Effector CD8-positive, alpha-beta T cell (primary cell): ENCODE results near the gene PARM1.

Experiments
- DNase-seq: peaks from one replicate; lab custom pipeline; 2025; lab: John Stamatoyannopoulos, UW
- total RNA-seq, 4 experiments: gene quantifications; one replicate each; lab custom pipeline; 2026; lab: John Stamatoyannopoulos, UW

The PARM1 gene, protein sequence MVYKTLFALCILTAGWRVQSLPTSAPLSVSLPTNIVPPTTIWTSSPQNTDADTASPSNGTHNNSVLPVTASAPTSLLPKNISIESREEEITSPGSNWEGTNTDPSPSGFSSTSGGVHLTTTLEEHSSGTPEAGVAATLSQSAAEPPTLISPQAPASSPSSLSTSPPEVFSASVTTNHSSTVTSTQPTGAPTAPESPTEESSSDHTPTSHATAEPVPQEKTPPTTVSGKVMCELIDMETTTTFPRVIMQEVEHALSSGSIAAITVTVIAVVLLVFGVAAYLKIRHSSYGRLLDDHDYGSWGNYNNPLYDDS
- total RNA-seq, result 0 to 0.18 (median 0) reads per million in 4 experiments

DNA sequence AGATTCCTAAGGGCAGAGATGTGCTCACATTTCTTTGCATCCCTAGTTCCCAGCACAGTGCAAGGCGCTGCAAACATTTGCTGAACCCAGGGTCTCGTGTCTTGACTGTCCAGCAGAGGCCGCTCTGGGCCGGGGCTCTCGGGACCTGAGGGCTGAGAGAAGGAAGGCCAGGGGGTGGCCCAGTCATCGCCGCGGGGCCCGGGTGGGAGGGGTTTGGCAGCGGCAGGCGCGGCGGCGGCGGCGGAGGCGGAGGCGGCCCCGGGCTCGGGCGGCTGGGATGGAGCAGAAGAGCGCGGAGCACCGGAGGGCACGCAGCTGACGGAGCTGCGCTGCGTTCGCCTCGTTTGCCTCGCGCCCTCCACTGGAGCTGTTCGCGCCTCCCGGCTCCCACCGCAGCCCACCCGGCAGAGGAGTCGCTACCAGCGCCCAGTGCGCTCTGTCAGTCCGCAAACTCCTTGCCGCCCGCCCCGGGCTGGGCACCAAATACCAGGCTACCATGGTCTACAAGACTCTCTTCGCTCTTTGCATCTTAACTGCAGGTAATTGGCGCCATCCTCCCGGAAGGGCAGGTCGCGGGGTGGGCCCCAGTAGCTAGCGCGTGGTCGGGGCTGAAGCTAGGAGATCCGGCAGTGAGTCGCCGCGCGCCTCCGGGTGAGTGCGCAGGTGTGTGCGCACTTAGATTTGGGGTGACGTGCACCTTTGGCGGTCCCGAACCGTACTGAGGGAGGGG, at the start of gene PARM1:
TSS of gene PARM1 (plus strand) at position 285 of the 730 bp plus-strand sequence. CDS start at position 497, 212 bp downstream.
- no peak for DNase-seq

DNA sequence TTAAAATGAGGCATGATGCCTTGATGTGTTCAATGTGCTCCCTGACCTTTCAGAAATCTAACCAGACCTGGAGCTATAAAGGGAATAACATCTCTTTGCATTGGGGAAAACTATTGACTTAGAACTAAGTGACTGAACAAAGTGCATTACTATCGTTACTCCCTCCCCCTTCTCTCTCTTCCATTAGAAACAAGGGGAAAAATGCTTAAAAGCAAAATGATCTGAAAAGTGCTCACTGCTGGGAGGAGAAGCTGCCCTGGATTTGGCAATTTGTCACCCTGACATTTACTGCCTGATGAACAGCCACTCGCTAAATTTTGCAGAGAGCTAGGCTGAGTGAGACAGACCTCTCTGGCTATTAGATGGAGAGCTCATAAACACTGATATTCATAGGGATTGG, 48.6 kb upstream of the PARM1 start:
- DNase-seq, result no peak

DNA sequence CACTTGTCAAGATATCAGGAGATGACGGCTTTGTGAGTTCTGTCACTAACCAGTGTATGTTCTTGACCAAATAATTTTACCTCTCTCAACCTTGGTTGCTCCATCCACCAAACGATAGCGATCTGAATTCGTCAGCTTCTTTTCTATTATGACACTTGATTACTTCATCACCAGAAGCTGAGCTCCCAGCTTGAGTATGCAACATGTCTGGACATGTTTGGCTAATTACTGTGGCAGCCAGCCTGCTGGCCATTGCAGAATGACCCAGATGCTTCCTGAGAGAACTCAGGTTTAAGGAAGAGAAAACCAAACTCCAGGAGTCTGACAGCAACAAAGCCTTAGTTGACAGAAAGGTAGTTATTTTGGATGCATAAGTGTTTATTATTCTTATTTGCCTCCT, 46.4 kb upstream of the PARM1 start:
- DNase-seq, result no peak

DNA sequence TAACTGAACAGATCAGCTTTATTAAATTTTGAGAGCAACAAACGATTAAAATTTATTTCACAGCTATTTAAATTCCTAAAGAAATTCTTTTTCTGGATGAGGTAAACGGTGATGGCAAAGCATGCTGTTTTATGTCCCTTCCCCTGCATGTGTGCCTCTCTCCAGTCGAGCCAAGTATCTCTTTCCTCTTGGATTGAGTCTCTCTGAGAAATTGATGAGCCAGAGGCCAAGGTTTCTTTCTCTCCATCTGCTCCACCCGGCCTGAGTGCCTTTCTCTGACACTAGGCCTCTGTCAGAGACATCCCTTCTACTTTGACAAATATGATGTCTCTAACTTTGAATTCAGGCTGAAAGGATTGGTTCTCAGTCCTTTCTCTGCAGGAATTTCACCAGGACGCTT, 42.6 kb upstream of the PARM1 start:
- DNase-seq, result no peak

DNA sequence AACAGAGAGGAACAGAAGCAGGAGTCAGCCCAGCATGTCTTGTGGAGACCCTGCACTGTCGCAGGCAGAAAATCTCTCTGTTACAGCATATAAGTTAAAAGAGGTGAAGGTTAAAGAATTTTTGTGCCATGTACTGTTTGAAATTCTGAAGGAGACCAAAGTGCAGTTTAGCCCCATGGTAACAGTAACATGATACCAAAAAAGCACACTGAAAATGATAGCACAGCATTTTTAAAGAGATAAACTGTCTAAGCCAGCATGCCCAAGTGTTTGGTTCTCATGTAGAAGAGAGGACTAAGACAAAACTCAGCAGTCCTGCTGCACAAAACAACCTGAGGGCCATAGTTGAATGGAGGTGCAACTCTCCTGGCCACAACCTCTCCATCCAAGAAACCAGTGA, 41.9 kb upstream of the PARM1 start:
- no peak for DNase-seq

DNA sequence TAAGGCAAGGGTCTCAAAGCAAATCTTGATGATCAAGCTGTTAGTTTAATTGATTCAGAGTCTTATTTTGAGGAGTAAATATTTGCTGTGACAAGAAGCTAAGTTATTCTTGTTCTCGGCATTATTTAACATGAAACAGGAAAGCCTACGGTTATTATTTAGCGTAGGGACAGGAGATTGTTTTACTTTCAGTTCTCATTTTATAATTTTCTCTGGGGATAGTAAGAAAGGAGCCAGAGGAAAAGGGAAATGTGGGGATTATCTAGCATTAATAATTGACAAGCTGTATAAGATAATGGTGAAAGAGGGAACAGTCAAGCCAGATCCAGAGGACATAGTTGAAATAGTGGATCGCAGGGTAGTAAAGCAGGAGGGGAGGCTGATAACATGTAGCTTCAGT, 39.7 kb upstream of the PARM1 start:
- no peak for DNase-seq

DNA sequence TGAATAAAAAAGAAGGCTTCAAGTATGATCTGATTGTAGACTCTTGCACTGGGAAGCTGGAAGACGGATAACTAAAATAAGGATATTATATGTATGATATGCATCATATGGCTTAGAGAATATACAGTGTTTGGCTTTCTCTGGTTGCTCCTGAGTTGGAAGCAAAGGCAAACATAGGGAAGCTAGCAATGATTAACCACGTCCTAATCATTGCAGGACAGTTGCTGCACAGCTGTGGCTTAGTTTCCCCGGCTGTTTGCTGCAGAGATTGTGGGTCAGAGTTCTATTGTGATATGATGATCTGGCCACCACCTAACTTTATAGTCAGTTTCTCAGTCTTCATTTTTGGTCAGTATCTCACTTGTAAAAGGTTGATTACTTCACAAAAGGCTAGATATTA, 36.3 kb upstream of the PARM1 start:
- DNase-seq, result no peak

DNA sequence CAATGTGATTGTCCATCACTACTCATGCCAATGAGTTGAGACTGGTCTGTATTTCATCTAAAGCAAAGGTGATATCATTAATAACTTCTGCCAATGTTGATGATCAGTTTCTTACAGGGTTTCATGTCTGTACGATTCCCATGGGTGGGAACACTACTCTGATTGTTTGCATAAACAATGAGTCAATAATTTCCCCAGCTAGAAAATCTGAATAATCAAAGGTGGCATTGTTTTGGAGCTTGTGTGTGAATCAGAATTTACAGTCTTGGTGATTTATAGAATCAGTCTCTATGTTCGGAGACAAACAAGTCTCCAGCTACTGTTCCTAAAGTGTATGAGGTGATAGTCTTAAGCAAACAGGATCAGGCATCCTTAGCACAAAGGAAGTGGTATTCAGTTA, 35.5 kb upstream of the PARM1 start:
- DNase-seq, result no peak

DNA sequence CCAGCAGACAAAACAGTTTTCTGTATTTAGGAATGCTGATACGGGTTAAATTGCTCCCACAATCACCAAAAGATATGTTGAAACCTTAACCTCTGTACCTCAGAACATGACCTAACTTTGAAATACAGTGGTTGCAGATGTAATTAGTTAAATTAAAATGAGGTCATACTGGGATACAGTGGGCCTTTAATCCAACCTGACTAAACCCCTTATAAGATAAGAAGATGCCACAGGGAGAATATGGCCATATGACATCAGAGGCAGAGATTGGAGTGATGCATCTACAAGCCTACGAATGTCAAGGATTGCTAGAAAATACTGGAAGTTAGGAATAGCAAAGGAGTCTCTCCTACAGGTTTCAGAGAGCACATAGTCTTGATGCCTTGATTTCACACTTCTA, 32.1 kb upstream of the PARM1 start:
- DNase-seq, result no peak

DNA sequence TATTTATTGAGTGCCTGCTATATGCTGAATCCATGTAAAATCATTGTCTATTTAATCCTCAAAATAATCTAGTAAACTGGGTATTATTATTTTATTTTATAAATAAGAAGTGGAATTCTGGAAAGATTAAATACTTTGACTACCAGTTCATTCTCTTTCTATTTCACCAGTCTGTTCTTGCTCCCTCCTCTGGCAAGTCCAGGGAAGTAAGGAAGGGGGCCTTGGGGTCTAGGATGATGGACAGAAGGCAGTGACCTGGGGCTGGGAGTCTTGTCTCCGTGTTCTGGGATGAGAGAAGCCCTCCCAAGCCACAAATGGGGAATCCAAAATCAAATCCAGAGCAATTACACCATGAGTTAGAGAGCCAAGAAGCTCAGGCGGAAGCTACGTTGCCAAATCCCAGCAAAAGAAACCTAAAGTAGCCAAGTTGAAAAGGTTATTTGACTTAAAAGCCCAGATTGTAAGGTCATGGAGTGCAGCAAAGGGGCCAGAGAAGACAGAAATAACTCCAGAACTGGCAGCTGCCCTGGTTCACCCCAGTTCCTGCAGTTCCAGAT, 28.3 kb upstream of the PARM1 start:
- no peak for DNase-seq

DNA sequence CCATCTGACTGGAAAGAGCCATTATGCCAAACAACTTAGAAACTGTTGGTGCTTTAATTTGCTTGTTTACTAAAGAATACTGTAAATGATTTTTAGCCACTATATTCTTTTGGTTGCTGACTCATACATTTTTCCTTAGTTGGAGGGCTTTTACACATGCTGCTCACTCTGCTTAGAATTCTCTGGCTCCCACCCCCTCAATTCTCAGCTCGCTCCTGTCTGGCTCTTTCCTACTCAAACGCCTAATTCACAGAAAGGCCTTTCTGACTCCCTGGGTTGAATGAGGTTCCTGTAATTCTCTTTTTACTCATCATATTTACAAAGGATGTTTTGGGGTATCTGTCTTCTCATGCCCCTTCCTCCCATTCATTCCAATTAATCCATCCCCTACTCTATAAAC, 26.1 kb upstream of the PARM1 start:
- DNase-seq, result no peak

DNA sequence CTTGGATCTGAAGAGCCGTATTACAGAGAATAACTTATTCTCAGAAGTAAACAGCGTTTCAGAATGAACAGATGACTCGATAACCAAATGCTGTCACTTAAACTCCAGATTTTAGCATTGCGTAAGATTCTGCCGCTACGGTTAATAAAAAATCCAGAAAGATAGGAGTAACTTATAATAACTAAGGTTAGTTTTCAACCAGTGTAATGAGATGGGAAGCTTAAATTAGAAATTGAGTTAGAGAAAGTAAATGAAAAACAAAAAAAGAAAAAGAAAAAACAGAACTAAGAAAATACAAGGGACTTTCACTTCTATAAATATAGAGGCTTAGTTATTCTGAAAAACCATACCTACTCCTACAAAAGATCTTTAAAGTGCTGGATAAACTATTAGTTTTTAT, 13.1 kb upstream of the PARM1 start:
- no peak for DNase-seq

DNA sequence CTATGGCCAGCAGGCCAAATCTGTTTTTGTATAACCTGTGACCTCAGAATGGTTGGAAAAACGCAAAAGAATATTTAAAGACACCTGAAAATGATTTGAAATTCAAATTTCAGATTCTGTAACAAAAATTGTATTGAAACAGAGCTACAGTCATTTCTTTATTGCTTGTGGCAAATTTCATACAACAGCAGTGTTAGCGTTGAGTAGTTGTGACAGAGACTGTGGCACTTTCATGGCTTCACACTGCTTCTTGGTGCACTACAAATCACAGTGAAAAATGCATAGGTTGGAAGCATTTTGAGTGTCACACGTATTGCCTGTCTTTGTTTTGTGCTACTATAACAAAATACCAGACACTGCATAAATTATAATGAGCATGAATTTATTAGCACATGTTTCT, 12.2 kb upstream of the PARM1 start:
- DNase-seq, result no peak

DNA sequence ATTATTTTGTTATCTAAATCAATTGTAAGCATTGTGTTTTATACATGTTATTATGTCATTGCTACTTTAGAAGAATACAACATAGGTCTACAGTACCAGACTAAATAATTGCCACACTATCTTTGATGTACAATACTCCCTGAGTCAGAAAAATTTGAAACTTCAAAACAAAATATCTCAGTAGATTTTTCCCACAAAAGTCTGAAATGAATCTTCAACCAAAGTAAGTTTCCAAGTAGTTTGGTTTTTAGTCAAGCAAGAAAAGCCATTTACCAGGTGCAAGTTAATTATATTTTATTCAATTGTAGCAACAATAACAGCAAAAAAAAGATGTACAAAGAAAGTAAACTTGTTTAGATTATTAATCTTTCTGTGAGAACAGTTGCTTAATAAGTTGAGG, 11.4 kb upstream of the PARM1 start:
- DNase-seq, result no peak

DNA sequence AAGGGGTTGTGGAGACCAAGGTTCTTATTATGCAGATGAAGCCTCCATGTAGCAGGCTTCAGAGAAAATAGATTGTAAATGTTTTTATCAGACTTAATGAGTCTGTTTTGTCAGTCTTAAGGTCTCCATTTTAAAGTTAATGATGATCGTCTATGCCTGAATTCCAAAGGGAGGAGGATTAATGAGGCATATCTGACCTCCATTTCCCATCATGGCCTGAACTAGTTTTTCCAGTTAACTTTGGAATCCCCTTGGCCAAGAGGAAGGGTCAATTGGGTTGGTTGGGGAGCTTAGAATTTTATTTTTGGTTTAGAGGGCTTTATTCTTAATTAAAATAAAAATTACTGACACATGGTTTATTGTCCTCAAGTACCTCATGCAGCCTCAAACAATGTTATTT, 6.9 kb upstream of the PARM1 start:
- DNase-seq, result no peak

DNA sequence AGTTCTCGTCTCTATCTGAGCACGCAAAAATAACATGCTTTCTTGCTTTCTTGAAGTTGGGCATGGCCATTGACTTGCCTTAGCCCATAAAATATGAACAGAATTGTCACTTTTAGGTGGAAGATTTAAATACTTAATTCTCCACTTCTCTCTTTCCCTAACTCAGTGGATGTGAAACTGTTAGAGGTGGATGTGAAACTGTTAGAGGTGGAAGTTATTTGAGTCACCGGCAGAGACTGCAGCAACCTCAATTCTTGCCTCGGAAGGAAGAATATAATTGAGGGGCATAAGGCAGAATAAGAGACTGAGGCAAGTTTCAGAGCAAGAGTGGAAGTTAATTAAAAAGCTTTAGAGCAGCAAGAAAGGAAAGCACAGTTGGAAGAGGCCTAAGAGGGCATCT, 2.8 kb upstream of the PARM1 start:
- DNase-seq, result no peak

DNA sequence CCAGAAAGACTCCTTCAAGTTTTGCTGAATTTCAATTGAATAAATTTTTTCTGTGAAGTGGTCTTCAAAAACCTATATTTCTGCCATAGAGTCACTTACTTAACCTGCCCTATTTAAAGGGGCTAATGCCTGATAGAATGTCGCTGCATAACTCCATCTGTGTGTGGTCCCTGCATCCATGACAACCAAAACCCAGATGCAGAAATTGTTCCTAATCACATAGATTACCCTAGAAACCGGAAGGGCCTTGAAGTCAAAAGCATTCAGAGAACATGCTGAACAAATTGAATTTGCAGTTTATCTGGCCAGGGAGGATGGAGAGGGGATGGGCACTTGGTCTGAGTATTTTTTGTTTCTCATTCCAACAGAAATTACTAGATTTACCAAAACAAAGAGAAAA, 1.5 kb upstream of the PARM1 start:
- no peak for DNase-seq

DNA sequence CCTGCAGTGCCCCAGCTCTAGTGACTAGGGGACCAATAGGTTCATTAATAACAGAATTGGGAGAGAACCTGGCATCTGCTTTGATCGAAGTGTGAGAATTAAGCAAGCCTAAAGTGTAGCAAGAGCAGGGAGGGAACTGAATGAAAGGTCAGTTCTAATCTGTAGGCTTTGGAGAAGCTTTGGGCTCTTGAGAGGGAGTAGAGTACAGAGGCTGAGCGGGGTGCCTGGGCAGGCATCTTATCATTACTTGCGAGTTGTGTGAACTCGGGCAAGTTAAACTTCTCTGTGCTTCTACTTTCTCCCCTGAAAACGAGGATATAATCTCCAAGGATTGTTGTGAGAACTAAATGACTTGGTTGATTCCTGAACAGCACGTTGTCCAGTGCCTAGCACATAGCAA, 906 bp upstream of the PARM1 start:
- DNase-seq, result no peak

DNA sequence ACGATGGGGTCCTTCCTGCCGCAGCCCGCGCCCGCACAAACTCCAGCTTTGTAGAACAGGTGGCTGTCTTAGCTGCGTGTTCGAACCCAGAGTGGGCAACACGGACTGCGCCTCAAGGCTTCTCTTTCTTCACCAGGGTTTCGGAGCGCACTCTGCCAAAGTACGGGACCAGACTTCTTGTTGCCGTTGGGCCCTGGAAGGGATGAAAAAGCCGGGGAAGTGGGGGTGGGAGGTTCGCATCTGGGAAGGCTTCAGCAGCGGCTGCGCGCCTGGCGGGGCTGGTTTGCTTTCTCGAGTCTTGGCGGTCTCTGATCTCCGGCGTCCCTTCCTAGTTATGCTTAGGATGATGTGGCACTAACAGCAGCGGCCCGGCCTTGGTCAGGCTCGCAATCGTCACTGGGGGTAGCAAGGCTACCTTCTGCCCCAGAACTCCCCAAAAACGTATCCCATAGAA, 673 bp downstream of the PARM1 start:
- no peak for DNase-seq

DNA sequence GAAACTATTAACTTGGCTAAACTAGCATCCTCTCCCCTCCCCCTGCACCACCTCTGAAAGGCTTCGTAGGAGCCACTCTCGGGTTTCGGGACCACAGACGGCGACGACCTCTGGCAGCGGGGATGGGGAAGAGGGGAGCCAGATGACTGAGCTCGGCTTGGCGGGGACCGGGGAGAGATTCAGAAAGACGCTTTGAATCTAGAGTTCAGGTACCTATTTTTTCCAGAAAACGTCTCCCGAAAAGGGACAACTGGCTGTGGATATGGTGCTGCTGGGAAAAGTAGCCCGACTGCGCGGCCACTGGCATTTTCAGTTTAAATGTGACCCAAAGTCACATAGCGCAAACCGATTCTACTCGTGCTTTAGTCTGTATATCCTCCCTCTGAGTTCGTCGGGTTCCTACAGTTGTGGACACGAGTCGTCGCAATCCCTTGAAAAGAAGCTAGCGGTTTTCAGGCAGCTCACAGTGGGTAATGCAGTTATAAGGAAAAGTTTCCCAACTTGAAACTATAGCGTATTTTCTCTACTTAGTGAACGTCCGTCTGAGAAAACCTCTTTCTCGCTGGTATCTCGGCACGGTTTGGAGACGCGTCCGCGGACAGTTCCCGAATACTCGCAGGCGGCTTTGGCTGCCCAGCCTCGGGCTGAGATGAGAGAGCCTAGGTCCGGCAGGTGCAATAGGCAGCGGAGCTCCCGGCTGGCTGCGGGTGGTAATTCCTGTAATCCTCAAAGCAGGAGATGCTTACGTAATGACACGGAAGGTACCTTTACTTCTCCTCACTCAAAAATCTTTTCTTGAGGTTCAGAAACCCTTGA, 1.3 kb downstream of the PARM1 start:
- no peak for DNase-seq

DNA sequence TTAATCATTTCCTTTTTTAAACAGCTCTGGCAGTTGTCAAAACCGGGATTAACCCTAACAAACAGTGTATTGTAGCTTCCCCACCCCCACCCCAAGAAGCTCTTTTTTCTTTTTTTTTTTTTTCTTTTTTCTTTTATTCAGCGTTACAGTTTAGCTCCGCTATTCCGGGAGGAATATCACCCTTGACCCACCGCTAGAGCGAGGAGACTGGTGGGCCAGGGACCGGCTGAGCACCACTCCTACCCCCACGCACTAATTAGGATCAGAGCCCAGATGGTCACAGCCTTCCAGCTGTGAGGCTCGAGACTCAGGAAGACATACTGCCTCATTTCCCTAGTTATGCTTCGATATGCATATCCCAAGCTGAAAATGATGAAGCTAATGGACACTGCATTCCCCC, 2.0 kb downstream of the PARM1 start:
- no peak for DNase-seq

DNA sequence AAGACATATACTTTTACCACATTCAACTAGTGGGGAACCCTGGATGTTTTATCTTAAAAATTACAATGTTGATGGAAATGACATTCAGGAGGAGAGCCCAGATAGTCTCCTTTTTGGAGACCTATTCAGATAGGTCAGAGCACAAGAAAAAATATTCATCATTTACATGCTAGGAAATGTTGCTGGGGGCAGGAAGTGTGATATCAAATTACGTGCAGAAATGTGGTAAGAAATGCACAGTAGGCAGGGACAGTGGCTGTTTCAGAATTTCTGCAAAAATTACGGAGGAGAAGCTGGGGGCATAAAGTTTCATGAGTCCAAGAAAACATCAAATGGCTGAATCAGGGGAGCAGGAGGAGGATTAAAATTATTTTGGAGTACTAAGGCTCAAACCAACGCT, 8.2 kb downstream of the PARM1 start:
- no peak for DNase-seq
